ES-I3 (cell line): Measurements from ENCODE around the gene TMEM63C.
"Not testable (repeated sequence)": the region's sequence is repeated elsewhere in the genome, so short reads cannot be mapped to it uniquely, and the experiment has no call there.

Source experiments
- H3K36me3 ChIP-seq: 2 replicates; pipeline ENCODE4 v1.6.1; 2013; ENCODE audit warnings: mild to moderate bottlenecking, low read length, control low read depth, moderate library complexity; ENCODE audit not compliant: insufficient read depth
- H3K4me1 ChIP-seq: 2 replicates; pipeline ENCODE4 v1.6.1; 2013; ENCODE audit warnings: mild to moderate bottlenecking, control low read depth, low read length; ENCODE audit not compliant: insufficient read depth
- H3K9ac ChIP-seq: 2 replicates; pipeline ENCODE4 v1.6.1; 2013; ENCODE audit warnings: low read depth, mild to moderate bottlenecking, low read length, moderate library complexity
- H3K9me3 ChIP-seq: 2 replicates; pipeline ENCODE4 v1.6.1; 2013; ENCODE audit warnings: mild to moderate bottlenecking, low read length, moderate library complexity; ENCODE audit not compliant: control insufficient read depth, insufficient read depth

Gene TMEM63C

GRCh38 chr14:77271113-77271710, 89.6 kb downstream of the TMEM63C start, which contains the start of gene NGB:
Gene NGB (minus strand): TSS chr14:77271206. CDS start chr14:77270937, 269 bp downstream.
- no peaks in the 10 kb centered on the region for H3K36me3 ChIP-seq
- H3K9ac ChIP-seq: peak within 1 kb of the TSS; percentile 42; the same call in 1 of the 2 replicates
- H3K9me3 ChIP-seq: no peaks in the 10 kb centered on the region
- no peaks in the 10 kb centered on the region for H3K4me1 ChIP-seq

DNA sequence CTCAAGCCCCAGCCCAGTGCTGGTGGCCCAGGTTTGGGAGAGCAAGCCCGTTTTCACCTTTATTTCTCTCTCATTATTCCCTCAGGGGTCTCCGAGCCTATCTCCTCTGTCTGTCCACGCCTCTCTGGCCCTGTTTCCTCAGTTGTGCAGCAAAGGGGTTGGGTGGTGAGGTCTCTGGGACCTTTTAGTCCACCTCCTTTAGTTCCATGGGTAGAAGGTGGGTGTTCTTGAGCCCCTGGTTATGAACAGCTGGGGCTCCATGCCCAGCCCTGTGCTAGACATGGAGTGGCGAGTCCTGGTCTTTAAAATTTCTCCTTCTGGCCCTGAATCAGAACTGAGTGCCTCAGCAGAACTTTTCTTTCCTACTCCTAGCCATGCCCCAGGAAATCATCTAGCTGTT, 90.7 kb downstream of the TMEM63C start:
- no peaks in the 10 kb centered on the region for H3K36me3 ChIP-seq
- no peak overlapping the region for H3K9ac ChIP-seq
- no peaks in the 10 kb centered on the region for H3K9me3 ChIP-seq
- no peaks in the 10 kb centered on the region for H3K4me1 ChIP-seq

DNA sequence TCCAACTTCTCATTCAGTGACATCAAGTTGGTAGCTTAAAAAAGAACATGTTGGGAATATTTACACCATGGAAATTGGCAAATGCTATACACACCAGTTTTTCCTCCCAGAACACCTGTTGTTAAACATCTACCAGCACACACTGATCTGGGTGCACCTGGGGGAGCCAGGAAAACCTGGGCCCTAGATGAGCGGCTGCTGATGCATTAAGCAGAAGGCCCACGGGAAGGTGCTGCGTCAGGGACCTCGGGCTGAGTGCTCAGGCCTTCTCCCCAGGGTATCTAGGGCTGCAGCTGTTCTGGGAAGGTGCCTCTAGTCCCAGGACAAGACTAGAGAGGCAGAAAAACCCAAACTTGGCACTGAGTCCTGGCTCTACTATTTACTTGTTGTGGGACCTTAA, 92.2 kb downstream of the TMEM63C start:
- no peak overlapping the region for H3K9ac ChIP-seq

DNA sequence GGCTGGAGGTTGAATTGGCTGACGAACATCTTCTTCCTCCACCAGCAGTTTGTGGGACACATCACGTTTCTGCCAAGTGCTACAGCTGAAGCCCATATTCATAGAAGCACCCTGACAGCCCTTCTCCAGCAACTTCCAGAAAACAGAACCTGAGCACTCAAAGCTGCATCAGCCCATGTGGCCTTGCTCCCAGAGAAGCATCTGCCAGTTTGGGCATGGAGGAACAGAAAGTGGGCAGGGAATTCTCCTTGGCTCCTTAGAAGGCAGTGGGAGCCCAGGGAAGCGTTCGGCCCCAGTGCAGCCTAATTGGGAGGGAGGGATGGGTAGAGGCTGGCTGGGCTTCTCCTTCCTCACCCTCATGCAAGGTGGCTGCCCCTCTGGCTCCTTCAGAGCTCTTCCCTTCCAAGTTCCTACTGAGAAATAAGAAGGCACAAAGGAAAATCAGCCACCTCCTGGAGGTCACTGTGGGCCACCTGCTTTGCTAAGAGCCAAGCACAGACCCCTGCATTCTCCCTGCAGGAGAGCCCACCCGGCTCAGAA, 93.5 kb downstream of the TMEM63C start:
- Histone ChIP-seq H3K4me1 (no peaks in the 10 kb centered on the region), H3K9ac (no peak overlapping the region), H3K36me3 (no peaks in the 10 kb centered on the region), H3K9me3 (no peaks in the 10 kb centered on the region)

More for the DNA sequence above, 92.2 kb downstream of the TMEM63C start:
- no peaks in the 10 kb centered on the region for H3K9me3 ChIP-seq
- no peaks in the 10 kb centered on the region for H3K36me3 ChIP-seq
- no peaks in the 10 kb centered on the region for H3K4me1 ChIP-seq

- no peaks in the 10 kb centered on the region for H3K4me1 ChIP-seq
- H3K9ac ChIP-seq: no peak overlapping the region
- H3K9me3 ChIP-seq: no peaks in the 10 kb centered on the region
- no peaks in the 10 kb centered on the region for H3K36me3 ChIP-seq
Observed at GRCh38 chr14:77275601-77276017, 94.0 kb downstream of the TMEM63C start.

DNA sequence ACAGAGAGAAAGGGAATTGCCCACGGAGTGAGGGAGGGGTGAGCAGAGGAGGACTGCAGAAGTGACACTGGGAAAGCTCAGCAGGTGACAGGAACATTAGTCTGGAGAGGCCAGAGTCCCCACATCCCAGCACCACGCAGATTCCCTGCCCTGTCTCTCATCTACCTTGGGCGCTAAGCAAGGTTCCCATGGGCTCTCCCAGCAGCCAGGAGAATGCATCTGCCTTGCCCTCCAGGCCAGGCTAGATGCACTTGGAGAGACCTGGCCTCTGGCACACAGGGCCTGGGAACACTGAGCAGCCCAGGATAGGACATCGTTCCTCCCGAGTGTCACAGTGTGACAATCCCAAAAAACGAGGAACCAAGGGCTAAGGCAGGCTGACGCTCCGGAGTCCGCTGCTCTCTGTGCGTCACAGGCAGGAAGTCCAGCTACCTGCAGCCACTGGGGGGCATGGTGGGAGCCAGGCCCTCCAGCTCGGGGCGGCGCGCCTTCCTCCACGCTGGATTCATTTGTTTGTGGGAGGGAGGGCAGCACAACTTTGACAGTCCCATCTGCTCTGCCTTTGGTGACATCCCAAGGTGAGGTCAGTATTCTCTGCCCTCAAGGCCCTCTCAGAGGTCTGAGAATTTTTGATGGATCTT, 94.8 kb downstream of the TMEM63C start:
- Histone ChIP-seq H3K9me3 (no peaks in the 10 kb centered on the region), H3K36me3 (no peaks in the 10 kb centered on the region), H3K9ac (no peak overlapping the region)

GRCh38 chr14:77276959-77277358, 95.4 kb downstream of the TMEM63C start:
- Histone ChIP-seq H3K4me1 (no peaks in the 10 kb centered on the region), H3K9me3 (no peaks in the 10 kb centered on the region), H3K36me3 (no peaks in the 10 kb centered on the region; the same call in 1 of the 2 replicates), H3K9ac (no peak overlapping the region)

More for the DNA sequence above, 94.8 kb downstream of the TMEM63C start:
- H3K4me1 ChIP-seq: no peaks in the 10 kb centered on the region

- H3K36me3 ChIP-seq: no peaks in the 10 kb centered on the region; the same call in 1 of the 2 replicates
- no peaks in the 10 kb centered on the region for H3K9me3 ChIP-seq
- no peaks in the 10 kb centered on the region for H3K4me1 ChIP-seq
- H3K9ac ChIP-seq: no peak overlapping the region
Observed at GRCh38 chr14:77278461-77279230, 97.0 kb downstream of the TMEM63C start.

GRCh38 chr14:77279719-77280118, 98.1 kb downstream of the TMEM63C start:
- no peak overlapping the region for H3K9ac ChIP-seq
- no peaks in the 10 kb centered on the region for H3K4me1 ChIP-seq
- H3K9me3 ChIP-seq: no peaks in the 10 kb centered on the region
- H3K36me3 ChIP-seq: peaks cover under 1% of the 10 kb centered on the region; the same call in 1 of the 2 replicates

- not testable (repeated sequence) for H3K9ac ChIP-seq, H3K36me3 ChIP-seq, H3K9me3 ChIP-seq, H3K4me1 ChIP-seq
Observed at GRCh38 chr14:77280921-77281320, 99.3 kb downstream of the TMEM63C start.

DNA sequence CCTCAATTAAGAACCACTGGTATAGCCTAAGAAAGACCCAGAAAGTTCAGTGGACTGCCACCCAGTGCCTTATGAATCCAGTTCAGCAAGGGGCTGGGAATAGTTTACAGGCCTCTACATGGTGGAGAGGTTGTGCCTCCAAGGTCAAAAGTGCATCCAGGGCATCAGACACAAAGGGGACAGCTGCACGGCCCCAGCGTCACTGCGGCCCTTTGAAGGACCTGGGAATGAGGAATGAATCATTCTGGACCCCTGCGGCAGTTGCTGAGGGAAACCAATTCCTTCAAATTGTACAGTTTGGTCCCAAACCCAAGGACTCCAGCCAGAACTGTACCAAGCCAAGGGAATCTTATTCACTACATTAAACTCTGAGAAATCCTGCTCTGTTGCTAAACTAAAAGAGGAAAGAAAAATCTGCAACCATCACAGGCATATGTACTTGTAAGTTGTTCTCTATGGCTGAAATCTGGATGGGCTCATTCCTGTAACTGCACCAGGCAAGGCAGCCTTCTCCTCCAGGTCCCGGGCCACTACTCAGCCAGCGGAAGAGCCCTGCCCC, 100.3 kb downstream of the TMEM63C start:
- Histone ChIP-seq H3K9me3 (no peaks in the 10 kb centered on the region), H3K4me1 (no peaks in the 10 kb centered on the region), H3K9ac (no peak overlapping the region), H3K36me3 (peaks cover 4% of the 10 kb centered on the region)

- H3K36me3 ChIP-seq: peaks cover 4% of the 10 kb centered on the region
- H3K9me3 ChIP-seq: no peaks in the 10 kb centered on the region
- H3K4me1 ChIP-seq: no peaks in the 10 kb centered on the region
- no peak overlapping the region for H3K9ac ChIP-seq
Observed at GRCh38 chr14:77284066-77284465, 102.5 kb downstream of the TMEM63C start.

GRCh38 chr14:77284466-77284865, 102.9 kb downstream of the TMEM63C start:
- peaks cover 4% of the 10 kb centered on the region for H3K36me3 ChIP-seq
- H3K4me1 ChIP-seq: no peaks in the 10 kb centered on the region
- no peak overlapping the region for H3K9ac ChIP-seq
- H3K9me3 ChIP-seq: no peaks in the 10 kb centered on the region

GRCh38 chr14:77286576-77286975, 105.0 kb downstream of the TMEM63C start:
- Histone ChIP-seq H3K9me3 (no peaks in the 10 kb centered on the region), H3K4me1 (peaks cover 5% of the 10 kb centered on the region; the same call in 1 of the 2 replicates), H3K9ac (no peak overlapping the region), H3K36me3 (peaks cover 4% of the 10 kb centered on the region)
